H9 (cell line): Measurements from ENCODE around the gene KRT1. TPM values are rescaled to one million over a fixed set of nuclear protein-coding genes. Genes with fewer than 3 reads are reported as not detected.

Source experiments
- DNase-seq: peaks from one replicate; pipeline ENCODE4 v3.0.0-alpha.2; 2017
- H2AFZ ChIP-seq: one replicate; pipeline ENCODE4 v1.6.1; 2013; ENCODE audit warnings: mild to moderate bottlenecking, low read length, control low read depth, moderate library complexity
- H2AK5ac ChIP-seq: 2 replicates; pipeline ENCODE4 v1.6.1; 2013; ENCODE audit warnings: low read length, control low read depth, mixed read lengths; ENCODE audit not compliant: insufficient read length
- H2BK120ac ChIP-seq: one replicate; pipeline ENCODE4 v1.6.1; 2013; ENCODE audit warnings: low read depth, mild to moderate bottlenecking, low read length, control low read depth, inconsistent platforms; ENCODE audit not compliant: poor library complexity, severe bottlenecking
- H2BK12ac ChIP-seq: 2 replicates; pipeline ENCODE4 v1.6.1; 2013; ENCODE audit warnings: low read length, control low read depth, mixed read lengths, low read depth; ENCODE audit not compliant: insufficient read length
- H2BK15ac ChIP-seq: 2 replicates; pipeline ENCODE4 v1.6.1; 2013; ENCODE audit warnings: low read depth, low read length, control low read depth
- H2BK20ac ChIP-seq: one replicate; pipeline ENCODE4 v1.6.1; 2013; ENCODE audit warnings: low read depth, mild to moderate bottlenecking, low read length, control low read depth, inconsistent platforms; ENCODE audit not compliant: poor library complexity, severe bottlenecking
- H2BK5ac ChIP-seq: 2 replicates; pipeline ENCODE4 v1.6.1; 2013; ENCODE audit warnings: low read length, control low read depth, mixed read lengths; ENCODE audit not compliant: insufficient read length
- H3K14ac ChIP-seq: 2 replicates; pipeline ENCODE4 v1.6.1; 2013; ENCODE audit warnings: low read length, control low read depth; ENCODE audit not compliant: insufficient read depth
- H3K18ac ChIP-seq: 2 replicates; pipeline ENCODE4 v1.6.1; 2013; ENCODE audit warnings: low read depth, mild to moderate bottlenecking, mixed read lengths, low read length, control low read depth; ENCODE audit not compliant: insufficient read length
- H3K23ac ChIP-seq: 2 replicates; pipeline ENCODE4 v1.6.1; 2013; ENCODE audit warnings: low read length, control low read depth, mixed read lengths, low read depth; ENCODE audit not compliant: insufficient read length
- H3K23me2 ChIP-seq: 2 replicates; pipeline ENCODE4 v1.6.1; 2013; ENCODE audit warnings: low read depth, mild to moderate bottlenecking, mixed read lengths, low read length, control low read depth; ENCODE audit not compliant: insufficient read length, poor library complexity, severe bottlenecking
- H3K27ac ChIP-seq: 2 replicates; pipeline ENCODE4 v1.5.1; 2013; ENCODE audit warnings: low read length, control low read depth, mixed read lengths, low read depth; ENCODE audit not compliant: insufficient read length
- H3K27me3 ChIP-seq: 2 replicates; pipeline ENCODE4 v1.6.1; 2013; ENCODE audit warnings: low read length, control low read depth, inconsistent platforms; ENCODE audit not compliant: insufficient read depth
- H3K4ac ChIP-seq: 2 replicates; pipeline ENCODE4 v1.6.1; 2013; ENCODE audit warnings: low read depth, mild to moderate bottlenecking, control low read depth, inconsistent platforms, low read length, moderate library complexity
- H3K4me1 ChIP-seq: 2 replicates; pipeline ENCODE4 v1.6.1; 2013; ENCODE audit warnings: low read length, control low read depth, inconsistent platforms; ENCODE audit not compliant: insufficient read depth
- H3K4me2 ChIP-seq: 2 replicates; pipeline ENCODE4 v1.6.1; 2013; ENCODE audit warnings: low read length, control low read depth, mixed read lengths; ENCODE audit not compliant: insufficient read length, insufficient read depth
- H3K56ac ChIP-seq: 2 replicates; pipeline ENCODE4 v1.6.1; 2013; ENCODE audit warnings: low read depth, mild to moderate bottlenecking, mixed read lengths, low read length, control low read depth; ENCODE audit not compliant: insufficient read length
- H3K79me1 ChIP-seq: 2 replicates; pipeline ENCODE4 v1.6.1; 2013; ENCODE audit warnings: low read depth, mild to moderate bottlenecking, moderate library complexity, low read length, control low read depth, inconsistent platforms; ENCODE audit not compliant: insufficient read depth, poor library complexity, severe bottlenecking
- H3K79me2 ChIP-seq: 2 replicates; pipeline ENCODE4 v1.6.1; 2013; ENCODE audit warnings: low read length, control low read depth, inconsistent platforms; ENCODE audit not compliant: insufficient read depth
- H3K9ac ChIP-seq: 2 replicates; pipeline ENCODE4 v1.6.1; 2013; ENCODE audit warnings: low read length, control low read depth, mixed read lengths; ENCODE audit not compliant: insufficient read length; ENCODE audit errors: extremely low read depth
- H3K9me3 ChIP-seq: one replicate; pipeline ENCODE4 v1.6.1; 2013; ENCODE audit warnings: low read depth, low read length, inconsistent platforms; ENCODE audit not compliant: control insufficient read depth
- H3T11ph ChIP-seq: one replicate; pipeline ENCODE4 v1.6.1; 2013; ENCODE audit warnings: mild to moderate bottlenecking, low read length, control low read depth, inconsistent platforms
- H4K20me1 ChIP-seq: one replicate; pipeline ENCODE4 v1.6.1; 2013; ENCODE audit not compliant: control insufficient read depth, insufficient read length, insufficient read depth
- H4K5ac ChIP-seq: 2 replicates; pipeline ENCODE4 v1.6.1; 2013; ENCODE audit warnings: low read depth, mild to moderate bottlenecking, mixed read lengths, low read length, control low read depth; ENCODE audit not compliant: insufficient read length
- H4K8ac ChIP-seq: replicated peaks from 2 replicates; pipeline ENCODE4 v1.6.1; 2013; ENCODE audit warnings: low read length, control low read depth, mixed read lengths, low read depth; ENCODE audit not compliant: insufficient read length
- H4K91ac ChIP-seq: 2 replicates; pipeline ENCODE4 v1.6.1; 2013; ENCODE audit warnings: low read depth, mild to moderate bottlenecking, moderate library complexity, mixed read lengths, low read length, control low read depth; ENCODE audit not compliant: insufficient read length
- H3K27ac Mint-ChIP-seq, 3 experiments: 2 replicates in 2 of 3; 3 replicates in 1 of 3; pipeline ENCODE4 v1.8.0; 2020 to 2021; ENCODE audit warnings: mixed read lengths in 3 of 3, mild to moderate bottlenecking in 1 of 3, moderate library complexity in 1 of 3
- H3K27me3 Mint-ChIP-seq: 2 replicates; pipeline ENCODE4 v1.8.0; 2021; ENCODE audit warnings: low read depth, mild to moderate bottlenecking, moderate library complexity, mixed read lengths
- H3K36me3 Mint-ChIP-seq, 3 experiments: 2 replicates in 2 of 3; 3 replicates in 1 of 3; pipeline ENCODE4 v1.8.0; 2020 to 2021; ENCODE audit warnings: low read depth in 3 of 3, mixed read lengths in 3 of 3; ENCODE audit not compliant: insufficient read depth in 1 of 3
- H3K4me1 Mint-ChIP-seq, 2 experiments: 2 replicates each; pipeline ENCODE4 v1.8.0; 2020; ENCODE audit warnings: mixed read lengths in 2 of 2
- H3K4me3 Mint-ChIP-seq, 2 experiments: 2 replicates in 1 of 2; 3 replicates in 1 of 2; pipeline ENCODE4 v1.8.0; 2020 to 2021; ENCODE audit warnings: mild to moderate bottlenecking in 2 of 2, mixed read lengths in 2 of 2, moderate library complexity in 1 of 2
- H3K9me3 Mint-ChIP-seq, 2 experiments: 2 replicates in 1 of 2; 3 replicates in 1 of 2; pipeline ENCODE4 v1.8.0; 2020; ENCODE audit warnings: mild to moderate bottlenecking in 2 of 2, mixed read lengths in 2 of 2, moderate library complexity in 1 of 2
- WGBS: extraction: QIAGEN DNeasy Blood & Tissue Kit; methylation state at CpG from one replicate; pipeline ENCODE4 v1.1.7; 2013; ENCODE audit warnings: missing lambda C conversion rate, low lambda C conversion rate, mixed read lengths; ENCODE audit not compliant: insufficient read length; ENCODE audit errors: extremely low coverage; 5-methylcytosine and 5-hydroxymethylcytosine counted together
- total RNA-seq: library from RNA; stranded (reverse); gene quantifications from 2 replicates; pipeline ENCODE4 v1.2.1, GENCODE V29; 2021
- TF ChIP-seq, protein P1 (sequence below): fragments of 200-600 bp; sonication (generic); conservative IDR thresholded peaks from 3 replicates; pipeline ENCODE4 v1.8.0; 2021; ENCODE audit warnings: antibody characterized with exemption, mild to moderate bottlenecking

Gene KRT1
- total RNA-seq, 1 experiment from 2014 or later = not detected

GRCh38 chr12:52673217-52673616 is 7.0 kb downstream of the KRT1 start:
- H3K18ac ChIP-seq = no peak overlapping the region
- no peak overlapping the region for H4K91ac ChIP-seq
- no peak overlapping the region for H3K4me3 Mint-ChIP-seq
- no peaks in the 10 kb centered on the region for H3K23me2 ChIP-seq
- no peak for DNase-seq
- H3K9me3 Mint-ChIP-seq = no peaks in the 10 kb centered on the region
- no peak overlapping the region for H3K4ac ChIP-seq
- H3K27me3 ChIP-seq = no peaks in the 10 kb centered on the region
- no peak overlapping the region for H3K56ac ChIP-seq
- no peak overlapping the region for H2BK120ac ChIP-seq
- H3K4me2 ChIP-seq = no peak overlapping the region
- TF ChIP-seq, protein P1, sequence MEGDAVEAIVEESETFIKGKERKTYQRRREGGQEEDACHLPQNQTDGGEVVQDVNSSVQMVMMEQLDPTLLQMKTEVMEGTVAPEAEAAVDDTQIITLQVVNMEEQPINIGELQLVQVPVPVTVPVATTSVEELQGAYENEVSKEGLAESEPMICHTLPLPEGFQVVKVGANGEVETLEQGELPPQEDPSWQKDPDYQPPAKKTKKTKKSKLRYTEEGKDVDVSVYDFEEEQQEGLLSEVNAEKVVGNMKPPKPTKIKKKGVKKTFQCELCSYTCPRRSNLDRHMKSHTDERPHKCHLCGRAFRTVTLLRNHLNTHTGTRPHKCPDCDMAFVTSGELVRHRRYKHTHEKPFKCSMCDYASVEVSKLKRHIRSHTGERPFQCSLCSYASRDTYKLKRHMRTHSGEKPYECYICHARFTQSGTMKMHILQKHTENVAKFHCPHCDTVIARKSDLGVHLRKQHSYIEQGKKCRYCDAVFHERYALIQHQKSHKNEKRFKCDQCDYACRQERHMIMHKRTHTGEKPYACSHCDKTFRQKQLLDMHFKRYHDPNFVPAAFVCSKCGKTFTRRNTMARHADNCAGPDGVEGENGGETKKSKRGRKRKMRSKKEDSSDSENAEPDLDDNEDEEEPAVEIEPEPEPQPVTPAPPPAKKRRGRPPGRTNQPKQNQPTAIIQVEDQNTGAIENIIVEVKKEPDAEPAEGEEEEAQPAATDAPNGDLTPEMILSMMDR = no peak
- no peaks in the 10 kb centered on the region for H3K4me1 Mint-ChIP-seq
- no peaks in the 10 kb centered on the region for H4K20me1 ChIP-seq
- H3K4me1 ChIP-seq = no peaks in the 10 kb centered on the region
- no peak overlapping the region for H4K8ac ChIP-seq
- no peak overlapping the region for H2BK15ac ChIP-seq
- no peak overlapping the region for H2BK20ac ChIP-seq
- H3K14ac ChIP-seq = no peak overlapping the region
- H4K5ac ChIP-seq = no peak overlapping the region
- H3K79me2 ChIP-seq = no peaks in the 10 kb centered on the region
- no peak overlapping the region for H3T11ph ChIP-seq
- no peak overlapping the region for H3K23ac ChIP-seq
- H3K27ac Mint-ChIP-seq = no peak overlapping the region
- H2AK5ac ChIP-seq = no peak overlapping the region
- no peak overlapping the region for H2BK12ac ChIP-seq
- H2BK5ac ChIP-seq = no peak overlapping the region
- no peaks in the 10 kb centered on the region for H3K79me1 ChIP-seq
- WGBS = no CpG with 5 or more reads among the region's 5 CpGs
- H3K9me3 ChIP-seq = no peaks in the 10 kb centered on the region
- H3K27me3 Mint-ChIP-seq = peaks cover 8% of the 10 kb centered on the region
- no peak overlapping the region for H3K9ac ChIP-seq
- H2AFZ ChIP-seq = no peak overlapping the region
- H3K27ac ChIP-seq = no peak overlapping the region
- H3K36me3 Mint-ChIP-seq = no peaks in the 10 kb centered on the region
